Parathyroid adenoma (tissue), 2 donors: Measurements from ENCODE around the gene DIMT1.

Experiments used
- H2AFZ ChIP-seq: fragments of 300-600 bp; sonication (generic); one replicate; pipeline ENCODE4 v1.7.0; 2017; ENCODE audit warnings: antibody characterized with exemption, mild to moderate bottlenecking
- H3K27ac ChIP-seq: fragments of 300-600 bp; sonication (generic); one replicate; pipeline ENCODE4 v1.7.0; 2017
- H3K27me3 ChIP-seq: fragments of 300-600 bp; sonication (generic); one replicate; pipeline ENCODE4 v1.7.0; 2017; ENCODE audit warnings: low read length; ENCODE audit not compliant: control insufficient read depth, insufficient read depth
- H3K36me3 ChIP-seq: fragments of 300-600 bp; sonication (generic); one replicate; pipeline ENCODE4 v1.7.0; 2017; ENCODE audit warnings: low read length; ENCODE audit not compliant: control insufficient read depth, insufficient read depth
- H3K4me1 ChIP-seq: fragments of 300-600 bp; sonication (generic); one replicate; pipeline ENCODE4 v1.7.0; 2017; ENCODE audit warnings: control low read depth
- H3K4me2 ChIP-seq: fragments of 300-600 bp; sonication (generic); one replicate; pipeline ENCODE4 v1.7.0; 2017; ENCODE audit warnings: low read length
- H3K4me3 ChIP-seq: fragments of 300-600 bp; sonication (generic); one replicate; pipeline ENCODE4 v1.7.0; 2017; ENCODE audit warnings: low read depth, low read length
- H3K79me2 ChIP-seq: fragments of 300-600 bp; sonication (generic); one replicate; pipeline ENCODE4 v1.7.0; 2017; ENCODE audit warnings: control low read depth
- H3K9ac ChIP-seq: fragments of 300-600 bp; sonication (generic); one replicate; pipeline ENCODE4 v1.7.0; 2017; ENCODE audit warnings: mild to moderate bottlenecking
- H3K9me3 ChIP-seq: fragments of 300-600 bp; sonication (generic); one replicate; pipeline ENCODE4 v1.7.0; 2017; ENCODE audit warnings: low read length; ENCODE audit not compliant: control insufficient read depth
- TF ChIP-seq, protein P1 (sequence below): fragments of 300-600 bp; sonication (generic); IDR thresholded peaks from one replicate; pipeline ENCODE4 v1.7.0; 2017; ENCODE audit warnings: antibody characterized with exemption, mild to moderate bottlenecking
- donor health status: primary hyperparathyroidism.

DIMT1 gene

GRCh38 chr5:62418462-62419076 is 14.9 kb upstream of the DIMT1 start:
- no peaks in the 10 kb centered on the region for H3K27me3 ChIP-seq
- H3K9me3 ChIP-seq: no peaks in the 10 kb centered on the region
- peaks cover 27% of the 10 kb centered on the region for H3K79me2 ChIP-seq
- peaks cover 11% of the 10 kb centered on the region for H3K4me1 ChIP-seq
- H3K9ac ChIP-seq: no peak overlapping the region
- no peak overlapping the region for H3K4me2 ChIP-seq
- H3K36me3 ChIP-seq: no peaks in the 10 kb centered on the region
- TF ChIP-seq, protein P1, sequence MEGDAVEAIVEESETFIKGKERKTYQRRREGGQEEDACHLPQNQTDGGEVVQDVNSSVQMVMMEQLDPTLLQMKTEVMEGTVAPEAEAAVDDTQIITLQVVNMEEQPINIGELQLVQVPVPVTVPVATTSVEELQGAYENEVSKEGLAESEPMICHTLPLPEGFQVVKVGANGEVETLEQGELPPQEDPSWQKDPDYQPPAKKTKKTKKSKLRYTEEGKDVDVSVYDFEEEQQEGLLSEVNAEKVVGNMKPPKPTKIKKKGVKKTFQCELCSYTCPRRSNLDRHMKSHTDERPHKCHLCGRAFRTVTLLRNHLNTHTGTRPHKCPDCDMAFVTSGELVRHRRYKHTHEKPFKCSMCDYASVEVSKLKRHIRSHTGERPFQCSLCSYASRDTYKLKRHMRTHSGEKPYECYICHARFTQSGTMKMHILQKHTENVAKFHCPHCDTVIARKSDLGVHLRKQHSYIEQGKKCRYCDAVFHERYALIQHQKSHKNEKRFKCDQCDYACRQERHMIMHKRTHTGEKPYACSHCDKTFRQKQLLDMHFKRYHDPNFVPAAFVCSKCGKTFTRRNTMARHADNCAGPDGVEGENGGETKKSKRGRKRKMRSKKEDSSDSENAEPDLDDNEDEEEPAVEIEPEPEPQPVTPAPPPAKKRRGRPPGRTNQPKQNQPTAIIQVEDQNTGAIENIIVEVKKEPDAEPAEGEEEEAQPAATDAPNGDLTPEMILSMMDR: no peak
- H2AFZ ChIP-seq: no peak overlapping the region
- no peak overlapping the region for H3K27ac ChIP-seq
- no peak overlapping the region for H3K4me3 ChIP-seq

DNA sequence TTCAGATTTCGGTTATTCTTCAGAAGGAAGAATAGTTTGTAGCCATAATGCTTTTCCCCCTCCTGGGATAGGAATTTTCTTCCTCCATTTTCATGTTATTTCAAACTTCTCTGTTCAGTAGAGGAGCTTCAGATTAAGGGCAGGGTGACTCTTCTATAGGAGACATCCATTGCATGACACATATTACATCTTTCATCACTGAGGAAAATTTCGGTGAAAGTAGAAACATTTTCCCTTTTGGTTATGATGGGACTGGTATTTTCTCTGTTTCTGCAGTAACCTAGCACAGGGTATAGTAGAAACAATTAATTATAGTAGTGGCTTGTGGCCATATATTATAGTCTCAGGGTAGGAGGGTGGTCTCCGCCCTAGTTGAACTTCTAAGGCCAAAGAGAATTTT is 10.0 kb upstream of the DIMT1 start:
- no peak overlapping the region for H2AFZ ChIP-seq
- H3K36me3 ChIP-seq: no peaks in the 10 kb centered on the region
- H3K4me1 ChIP-seq: peaks cover 4% of the 10 kb centered on the region
- H3K79me2 ChIP-seq: peaks cover 23% of the 10 kb centered on the region
- H3K9ac ChIP-seq: no peak overlapping the region
- H3K27ac ChIP-seq: no peak overlapping the region
- H3K4me2 ChIP-seq: peak overlapping the region; percentile 85
- H3K9me3 ChIP-seq: no peaks in the 10 kb centered on the region
- TF ChIP-seq, protein P1: no peak
- H3K4me3 ChIP-seq: peak overlapping the region; percentile 88
- H3K27me3 ChIP-seq: no peaks in the 10 kb centered on the region

DNA sequence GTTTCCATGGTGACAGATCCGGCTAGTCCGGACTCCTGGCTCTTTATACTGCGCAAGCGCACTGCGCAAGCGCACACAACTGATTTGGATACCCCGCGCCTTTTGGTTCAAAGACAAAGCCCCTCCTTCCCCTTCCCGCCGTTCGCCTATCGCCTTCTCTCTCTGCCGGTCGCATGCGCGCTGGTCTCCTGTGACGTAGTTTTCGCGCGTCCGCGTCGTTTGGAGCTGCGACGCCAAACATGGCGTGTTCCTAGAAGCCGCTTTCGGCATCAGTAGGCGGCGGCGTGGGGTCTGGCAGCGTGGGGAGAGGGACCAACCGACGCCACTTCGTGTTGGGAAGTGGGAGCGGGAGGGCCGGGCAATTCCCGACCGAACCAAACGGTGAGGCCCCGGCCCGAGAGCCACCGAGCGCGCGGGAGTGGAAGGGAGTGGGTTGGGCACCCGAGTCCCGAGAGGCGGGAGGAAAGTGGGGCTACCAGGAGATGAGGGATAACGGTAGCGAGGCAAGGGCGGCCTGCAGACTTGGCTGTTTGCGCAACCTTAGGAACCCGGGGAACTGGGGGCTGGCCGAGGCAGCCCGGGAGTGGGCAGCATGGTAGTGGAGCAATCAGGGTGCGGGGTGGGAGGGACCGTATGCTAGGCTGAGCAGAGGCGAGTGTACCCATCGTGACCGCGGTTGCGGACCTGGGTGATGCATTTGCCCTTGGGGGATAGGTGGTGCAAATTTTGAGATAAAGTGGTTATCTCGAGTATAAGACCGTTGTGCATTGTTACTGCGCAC is 9.0 kb upstream of the DIMT1 start, which contains the start of gene IPO11:
IPO11 (plus strand) TSS at position 215 of the 781 bp plus-strand sequence. CDS start 24,517 bp downstream, outside the sequence.
- Histone ChIP-seq H3K27ac (peak within 1 kb of the TSS; percentile 65), H3K36me3 (no peaks in the 10 kb centered on the region), H3K79me2 (peaks cover 18% of the 10 kb centered on the region), H3K4me1 (peaks cover 4% of the 10 kb centered on the region), H3K9ac (peak within 1 kb of the TSS; percentile 25), H3K4me3 (peak within 1 kb of the TSS; percentile 88), H3K9me3 (no peaks in the 10 kb centered on the region), H3K27me3 (no peaks in the 10 kb centered on the region), H3K4me2 (peak within 1 kb of the TSS; percentile 85), H2AFZ (peak within 1 kb of the TSS; percentile 95)
- TF ChIP-seq, protein P1: peak; percentile 7

GRCh38 chr5:62395210-62395950 is 8.3 kb downstream of the DIMT1 start:
- no peak overlapping the region for H2AFZ ChIP-seq
- TF ChIP-seq, protein P1: no peak
- H3K4me3 ChIP-seq: no peak overlapping the region
- H3K36me3 ChIP-seq: no peaks in the 10 kb centered on the region
- H3K27ac ChIP-seq: no peak overlapping the region
- no peaks in the 10 kb centered on the region for H3K79me2 ChIP-seq
- H3K4me2 ChIP-seq: no peak overlapping the region
- H3K27me3 ChIP-seq: no peaks in the 10 kb centered on the region
- no peaks in the 10 kb centered on the region for H3K9me3 ChIP-seq
- H3K4me1 ChIP-seq: no peaks in the 10 kb centered on the region
- no peak overlapping the region for H3K9ac ChIP-seq
